Activated T-helper 17 cell treated with anti-CD3 and anti-CD28 coated beads, Interleukin-2, amount 50 U/mL, for 72 hours (primary cell): Measurements from ENCODE around the gene MAP3K14. TPM values are rescaled to one million over a fixed set of nuclear protein-coding genes. Genes with fewer than 3 reads are reported as not detected.

ENCODE experiments used
- ATAC-seq: fragments of 150-1000 bp; cut with Tn5 transposase; replicated peaks from 2 replicates; pipeline ENCODE4 v1.10.0; 2021; ENCODE audit warnings: mild to moderate bottlenecking, moderate library complexity
- H3K27ac Mint-ChIP-seq: one replicate; pipeline ENCODE4 v1.8.0; 2022; ENCODE audit warnings: mixed read lengths
- H3K27me3 Mint-ChIP-seq: one replicate; pipeline ENCODE4 v1.8.0; 2022; ENCODE audit warnings: mixed read lengths
- H3K36me3 Mint-ChIP-seq: one replicate; pipeline ENCODE4 v1.8.0; 2022; ENCODE audit warnings: low read depth, mild to moderate bottlenecking, mixed read lengths
- H3K4me1 Mint-ChIP-seq: one replicate; pipeline ENCODE4 v1.8.0; 2022; ENCODE audit warnings: mixed read lengths
- H3K4me3 Mint-ChIP-seq: one replicate; pipeline ENCODE4 v1.8.0; 2022; ENCODE audit warnings: mild to moderate bottlenecking, mixed read lengths
- H3K9me3 Mint-ChIP-seq: one replicate; pipeline ENCODE4 v1.8.0; 2022; ENCODE audit warnings: mixed read lengths
- total RNA-seq, 2 donors: library from RNA; stranded (reverse); gene quantifications; one replicate each; pipeline ENCODE4 v1.2.3, GENCODE V29; 2022

Gene MAP3K14
- total RNA-seq, 2 donors from 2014 or later = 36.3 to 49.5 TPM

DNA sequence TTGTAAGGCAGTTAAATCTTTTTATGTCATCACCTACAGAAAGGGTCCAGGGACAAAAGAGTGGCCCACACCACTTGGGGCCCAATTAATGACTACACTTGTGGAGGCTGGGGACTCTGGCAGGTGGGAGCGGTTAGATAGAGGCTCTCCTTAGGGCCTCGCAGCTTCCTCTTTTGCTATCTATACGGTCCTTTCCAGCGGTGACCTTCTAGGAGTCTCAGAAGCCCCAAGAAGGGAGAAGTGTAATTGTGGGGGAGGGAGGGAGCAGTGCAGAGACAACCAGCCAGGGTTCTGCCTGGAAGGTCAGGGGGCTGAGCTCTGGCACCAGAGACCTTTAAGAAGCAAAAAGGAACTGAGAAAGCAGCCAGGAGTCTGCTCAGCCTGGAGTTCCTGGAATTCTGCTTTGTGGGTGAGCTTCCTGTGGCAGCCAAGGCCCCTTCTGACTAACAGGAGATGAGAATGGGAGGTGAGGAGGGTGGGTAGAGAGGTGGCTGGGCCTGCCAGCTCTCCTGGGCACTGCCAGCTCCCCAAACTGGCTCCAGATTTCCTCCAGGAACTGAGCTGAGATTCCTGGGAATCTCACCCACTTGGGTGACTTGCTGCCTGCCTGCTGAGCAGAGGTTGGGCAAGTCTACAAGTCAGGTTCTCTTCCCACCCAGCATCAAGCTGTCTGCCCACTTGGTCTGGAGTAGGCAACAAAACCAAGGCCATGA is 16.3 kb upstream of the MAP3K14 start:
- Mint-ChIP-seq H3K4me1 (peaks cover 9% of the 10 kb centered on the region), H3K36me3 (no peaks in the 10 kb centered on the region), H3K4me3 (peak overlapping the region; percentile 15), H3K27me3 (no peaks in the 10 kb centered on the region), H3K9me3 (no peaks in the 10 kb centered on the region), H3K27ac (no peak overlapping the region)
- ATAC-seq = peak; percentile 53

DNA sequence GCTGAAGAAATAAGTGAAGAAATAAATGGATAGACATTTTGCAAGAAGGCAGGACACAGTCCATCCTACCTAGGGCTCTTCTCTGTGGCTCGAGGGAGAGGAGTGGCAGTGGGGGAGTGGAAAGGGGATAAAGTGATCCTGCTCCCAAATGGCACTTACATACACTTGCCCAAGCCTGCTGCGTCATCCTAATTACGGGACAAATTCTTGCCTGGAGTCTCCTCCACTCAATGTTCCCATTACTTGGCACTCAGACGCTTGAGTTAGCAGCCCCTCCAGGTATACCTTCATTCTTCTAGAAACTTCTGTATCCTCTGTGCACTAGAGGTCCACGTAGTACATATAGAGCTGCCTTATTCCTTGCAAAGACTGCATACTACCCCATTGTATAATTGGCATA is 15.7 kb upstream of the MAP3K14 start:
- ATAC-seq = no peak
- no peaks in the 10 kb centered on the region for H3K9me3 Mint-ChIP-seq
- H3K4me1 Mint-ChIP-seq = peaks cover 9% of the 10 kb centered on the region
- no peaks in the 10 kb centered on the region for H3K27me3 Mint-ChIP-seq
- no peak overlapping the region for H3K27ac Mint-ChIP-seq
- no peak overlapping the region for H3K4me3 Mint-ChIP-seq
- H3K36me3 Mint-ChIP-seq = no peaks in the 10 kb centered on the region

DNA sequence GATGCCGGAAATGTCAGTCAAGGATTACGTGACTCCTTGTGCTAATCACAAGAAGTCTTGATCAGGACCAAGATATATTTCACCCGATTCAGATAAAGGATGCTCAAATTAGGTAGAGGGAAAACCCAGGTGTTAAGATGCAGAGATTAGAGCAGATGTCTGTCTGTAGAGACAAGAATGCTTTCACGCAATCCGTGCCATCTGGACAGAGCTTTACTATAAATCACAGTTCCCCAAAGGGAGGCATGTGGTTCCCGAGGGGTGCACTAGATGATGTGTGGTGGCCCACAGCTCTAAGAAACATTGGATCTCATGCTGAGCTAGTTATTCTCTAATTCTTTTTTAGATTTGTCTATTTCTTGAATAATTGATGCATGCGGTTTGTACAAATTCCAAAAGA is 9.8 kb upstream of the MAP3K14 start:
- no peak overlapping the region for H3K4me3 Mint-ChIP-seq
- H3K36me3 Mint-ChIP-seq = no peaks in the 10 kb centered on the region
- H3K27ac Mint-ChIP-seq = no peak overlapping the region
- no peaks in the 10 kb centered on the region for H3K27me3 Mint-ChIP-seq
- ATAC-seq = no peak
- no peaks in the 10 kb centered on the region for H3K9me3 Mint-ChIP-seq
- peaks cover 18% of the 10 kb centered on the region for H3K4me1 Mint-ChIP-seq

DNA sequence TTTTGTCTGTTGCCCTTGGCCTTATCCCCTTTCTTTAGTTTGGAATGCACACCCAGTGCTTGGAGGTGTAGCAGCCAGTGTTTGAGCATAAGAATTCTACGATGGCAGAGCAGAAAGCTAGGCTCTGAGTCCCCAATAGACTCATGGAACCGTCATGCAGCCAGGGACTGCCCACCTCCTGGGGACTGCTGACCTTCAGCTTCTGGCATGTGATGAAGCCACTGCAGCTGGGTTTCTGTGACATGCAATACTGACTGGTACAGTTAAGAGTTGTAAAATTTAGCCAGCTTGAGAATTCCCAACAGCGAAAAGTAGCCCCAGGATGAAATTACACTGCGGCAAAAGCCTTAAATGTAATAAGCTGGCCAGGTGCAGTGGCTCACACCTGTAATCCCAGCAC is 9.0 kb upstream of the MAP3K14 start:
- H3K27ac Mint-ChIP-seq = no peak overlapping the region
- H3K4me3 Mint-ChIP-seq = no peak overlapping the region
- no peak for ATAC-seq
- no peaks in the 10 kb centered on the region for H3K36me3 Mint-ChIP-seq
- no peaks in the 10 kb centered on the region for H3K9me3 Mint-ChIP-seq
- peaks cover 25% of the 10 kb centered on the region for H3K4me1 Mint-ChIP-seq
- H3K27me3 Mint-ChIP-seq = no peaks in the 10 kb centered on the region

DNA sequence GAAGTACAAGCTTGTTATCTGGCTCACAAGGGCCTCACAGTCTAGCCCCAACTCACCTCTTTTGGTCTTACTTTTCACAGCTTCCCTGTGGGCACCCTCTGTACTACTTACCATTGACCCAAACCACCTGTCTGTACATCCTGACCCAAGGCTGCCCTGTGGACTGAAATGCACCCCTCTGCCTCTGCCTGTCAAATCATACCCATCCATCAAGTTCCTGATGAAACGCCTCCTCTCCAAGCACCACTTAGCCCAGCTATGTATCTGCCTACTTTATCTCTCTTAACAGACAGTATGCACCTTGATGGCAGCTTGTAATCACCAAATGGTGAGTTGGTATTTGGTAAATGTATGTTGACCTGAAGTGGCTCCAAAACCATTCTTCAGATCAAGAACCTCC is 7.5 kb upstream of the MAP3K14 start:
- ATAC-seq = no peak
- Mint-ChIP-seq H3K4me1 (peaks cover 31% of the 10 kb centered on the region), H3K27ac (peak overlapping the region; percentile 13), H3K4me3 (no peak overlapping the region), H3K9me3 (no peaks in the 10 kb centered on the region), H3K36me3 (no peaks in the 10 kb centered on the region), H3K27me3 (no peaks in the 10 kb centered on the region)

DNA sequence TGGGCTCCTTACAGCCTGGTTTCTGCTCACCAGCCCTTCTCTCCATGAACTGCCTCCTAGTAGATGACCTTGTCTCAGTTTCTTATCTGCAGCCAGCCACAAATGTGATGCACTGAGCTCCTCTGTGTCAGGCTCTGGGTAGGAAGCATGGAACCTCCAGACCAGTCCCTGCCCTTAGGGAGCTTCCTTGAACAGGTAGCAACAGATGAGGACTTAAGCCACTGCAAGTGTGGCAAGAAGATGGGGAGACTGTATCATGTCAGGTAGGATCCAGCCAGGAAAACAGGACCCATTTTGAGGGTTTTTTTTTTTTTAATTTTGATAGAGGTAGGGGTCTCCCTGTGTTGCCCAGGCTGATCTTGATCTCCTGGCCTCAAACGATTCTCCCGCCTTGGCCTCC is 5.3 kb upstream of the MAP3K14 start:
- ATAC-seq = no peak
- H3K9me3 Mint-ChIP-seq = no peaks in the 10 kb centered on the region

DNA sequence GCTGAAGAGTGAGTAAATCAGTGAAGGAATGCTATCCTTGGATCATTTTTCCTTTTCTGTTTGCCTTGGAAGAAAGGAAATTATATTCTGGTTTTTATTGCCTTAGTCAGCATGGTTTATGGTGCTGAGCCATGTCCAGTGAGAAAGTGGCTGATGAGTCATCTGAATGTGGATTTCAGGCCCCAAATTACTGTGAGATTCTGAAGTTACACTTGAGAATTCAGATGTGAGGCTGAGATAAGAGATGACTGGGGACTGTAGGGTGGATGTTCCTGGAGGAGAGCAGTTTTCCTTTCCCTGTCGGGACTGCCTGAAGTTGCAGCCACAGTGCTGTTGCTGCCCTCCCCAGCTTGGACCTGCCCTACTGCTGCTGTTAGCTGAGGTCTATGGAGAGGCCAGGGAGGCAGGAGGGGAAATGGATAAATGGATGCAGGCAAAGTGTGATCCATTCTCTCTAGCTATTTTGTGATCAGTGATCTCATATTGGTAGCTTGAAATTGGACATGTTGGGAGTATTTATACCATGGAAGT is 4.2 kb upstream of the MAP3K14 start:
- Mint-ChIP-seq H3K27ac (peak overlapping the region; percentile 28), H3K9me3 (no peaks in the 10 kb centered on the region), H3K4me3 (peak overlapping the region; percentile 44), H3K4me1 (peaks cover 43% of the 10 kb centered on the region), H3K36me3 (peaks cover 11% of the 10 kb centered on the region), H3K27me3 (no peaks in the 10 kb centered on the region)
- peak; percentile 17 for ATAC-seq

More for the DNA sequence above, 5.3 kb upstream of the MAP3K14 start:
- H3K4me1 Mint-ChIP-seq = peaks cover 42% of the 10 kb centered on the region
- H3K27ac Mint-ChIP-seq = no peak overlapping the region
- H3K36me3 Mint-ChIP-seq = peaks cover 4% of the 10 kb centered on the region
- H3K27me3 Mint-ChIP-seq = no peaks in the 10 kb centered on the region
- H3K4me3 Mint-ChIP-seq = peak overlapping the region; percentile 44

DNA sequence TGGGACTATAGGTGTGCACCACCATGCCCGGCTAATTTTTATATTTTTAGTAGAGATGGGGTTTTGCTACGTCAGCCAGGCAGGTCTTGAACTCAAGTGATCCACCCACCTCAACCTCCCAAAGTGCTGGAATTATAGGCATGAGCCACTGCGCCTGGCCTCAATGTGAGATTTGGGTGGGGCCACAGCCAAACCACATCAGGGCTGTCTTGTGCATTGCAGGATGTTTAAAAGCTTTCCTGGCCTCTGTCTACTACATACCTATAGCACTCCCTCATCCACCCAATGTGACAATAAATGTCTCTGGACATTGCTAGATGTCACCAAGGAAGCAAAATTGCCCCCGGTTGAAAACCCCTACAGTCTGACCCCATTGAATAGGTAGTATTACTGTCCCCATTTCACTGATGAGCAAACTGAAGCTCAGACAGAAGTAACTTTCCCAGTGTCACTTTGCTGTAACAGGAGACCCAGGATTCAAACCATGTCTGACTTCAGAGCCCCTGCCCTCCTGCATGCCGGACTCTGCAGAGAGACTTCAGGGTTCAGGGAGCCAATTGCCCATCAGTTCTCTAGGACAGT is 3.6 kb upstream of the MAP3K14 start:
- H3K27ac Mint-ChIP-seq = peak overlapping the region; percentile 28
- H3K9me3 Mint-ChIP-seq = no peaks in the 10 kb centered on the region
- peaks cover 17% of the 10 kb centered on the region for H3K36me3 Mint-ChIP-seq
- ATAC-seq = no peak
- H3K4me1 Mint-ChIP-seq = peaks cover 46% of the 10 kb centered on the region
- H3K4me3 Mint-ChIP-seq = peak overlapping the region; percentile 44
- H3K27me3 Mint-ChIP-seq = no peaks in the 10 kb centered on the region

DNA sequence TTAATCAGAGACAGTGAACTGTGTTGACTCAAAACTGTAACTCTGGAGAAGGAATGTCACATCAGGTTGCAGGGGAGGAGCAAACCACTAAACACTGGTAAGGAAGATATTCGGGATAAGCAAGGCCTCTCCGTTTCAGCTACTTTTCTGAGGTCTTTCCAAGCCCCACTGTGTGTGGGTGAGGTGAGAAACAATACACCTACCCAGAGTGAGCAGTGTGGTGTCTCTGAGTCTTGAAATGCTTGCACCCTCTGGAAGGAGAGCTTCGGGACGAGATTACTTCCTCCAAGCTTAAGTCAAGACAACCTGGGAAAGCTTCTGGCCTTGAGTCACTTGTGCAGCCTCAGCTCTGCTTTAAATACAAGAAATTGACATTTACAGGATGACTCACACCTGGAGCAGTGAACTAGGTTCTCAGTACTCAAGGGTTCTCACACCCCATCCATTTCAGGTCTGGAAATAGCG is 2.5 kb upstream of the MAP3K14 start:
- Mint-ChIP-seq H3K36me3 (peaks cover 29% of the 10 kb centered on the region), H3K9me3 (no peaks in the 10 kb centered on the region), H3K27ac (peak overlapping the region; percentile 21), H3K27me3 (no peaks in the 10 kb centered on the region), H3K4me3 (peak overlapping the region; percentile 61), H3K4me1 (peaks cover 52% of the 10 kb centered on the region)
- ATAC-seq = no peak

DNA sequence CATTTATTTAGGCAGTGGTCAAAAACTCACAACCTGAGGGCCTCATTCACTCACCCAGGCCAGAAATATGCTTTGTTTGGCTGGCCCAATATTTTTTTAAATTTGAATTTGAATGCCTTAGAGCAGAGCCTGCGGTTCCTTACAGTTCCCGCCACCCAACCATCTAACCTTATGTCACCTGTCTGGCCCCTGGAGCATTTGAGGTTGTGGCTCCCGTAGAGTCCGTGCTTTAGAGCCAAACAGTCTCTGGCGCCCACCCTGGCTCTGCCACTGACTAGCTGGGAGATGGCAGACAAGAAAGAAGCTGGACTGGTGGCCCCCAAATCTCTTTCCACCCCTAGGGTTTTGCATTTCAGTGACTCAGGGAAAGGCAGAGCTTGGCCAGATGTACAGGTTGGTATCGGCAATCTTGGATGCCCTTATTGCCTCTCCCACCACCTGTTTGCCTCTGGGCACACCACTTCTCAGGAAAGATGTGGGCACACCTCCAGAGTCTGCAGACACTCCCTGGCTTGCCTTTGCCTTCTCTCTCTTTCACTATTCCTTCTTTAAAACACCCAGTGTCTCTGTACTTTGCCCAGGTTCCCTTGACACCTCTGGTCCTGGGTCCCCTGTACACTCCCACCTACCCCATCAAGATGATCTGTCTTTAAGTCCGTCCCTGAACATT is 1.9 kb upstream of the MAP3K14 start:
- Mint-ChIP-seq H3K36me3 (peaks cover 34% of the 10 kb centered on the region), H3K27ac (peak overlapping the region; percentile 21), H3K27me3 (no peaks in the 10 kb centered on the region), H3K4me3 (peak overlapping the region; percentile 61), H3K4me1 (peaks cover 50% of the 10 kb centered on the region), H3K9me3 (no peaks in the 10 kb centered on the region)
- no peak for ATAC-seq

DNA sequence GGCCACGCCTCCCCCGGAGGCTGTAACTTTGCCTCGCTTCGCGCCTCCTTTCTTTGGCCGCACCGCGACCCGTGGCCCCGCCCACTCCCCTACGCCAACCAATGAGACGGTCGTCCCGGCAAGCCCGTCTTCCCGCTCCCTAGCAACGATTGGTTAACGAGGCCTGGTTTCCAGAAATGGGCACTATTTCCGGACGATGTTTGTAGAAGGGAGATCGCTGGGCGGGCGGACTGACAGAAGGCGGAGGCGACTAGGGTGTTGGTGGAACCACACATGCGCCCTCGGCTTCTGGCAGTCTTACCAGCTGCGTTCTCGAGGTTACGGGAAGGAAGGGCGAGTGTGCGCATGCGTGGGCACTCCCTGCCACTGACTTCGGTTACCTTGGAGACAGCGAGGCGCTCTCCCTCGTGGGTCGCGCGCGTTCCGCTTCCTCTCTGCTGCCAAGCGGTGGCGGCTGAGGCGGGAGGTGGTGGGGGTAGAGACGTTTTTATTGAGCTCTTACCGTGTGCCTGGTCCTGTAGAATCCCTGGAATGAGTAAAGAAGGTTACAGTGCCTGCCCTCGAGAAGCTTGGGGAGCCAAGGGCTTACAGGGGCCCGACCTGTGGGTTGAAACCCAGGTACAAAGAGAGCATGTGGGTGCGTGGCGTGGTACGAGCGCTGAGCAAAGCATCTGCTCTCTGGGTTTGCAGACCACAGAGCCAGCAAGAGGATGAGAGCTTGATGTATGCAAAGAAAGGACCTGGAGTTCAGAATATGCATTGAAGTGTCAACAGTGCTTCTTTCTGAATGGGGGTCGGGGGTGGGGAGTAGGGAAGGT is 500 bp upstream of the MAP3K14 start:
- Mint-ChIP-seq H3K9me3 (no peaks in the 10 kb centered on the region), H3K36me3 (peaks cover 48% of the 10 kb centered on the region), H3K4me3 (peak overlapping the region; percentile 93), H3K4me1 (peaks cover 57% of the 10 kb centered on the region), H3K27me3 (no peaks in the 10 kb centered on the region), H3K27ac (peak overlapping the region; percentile 98)
- peak; percentile 71 for ATAC-seq

DNA sequence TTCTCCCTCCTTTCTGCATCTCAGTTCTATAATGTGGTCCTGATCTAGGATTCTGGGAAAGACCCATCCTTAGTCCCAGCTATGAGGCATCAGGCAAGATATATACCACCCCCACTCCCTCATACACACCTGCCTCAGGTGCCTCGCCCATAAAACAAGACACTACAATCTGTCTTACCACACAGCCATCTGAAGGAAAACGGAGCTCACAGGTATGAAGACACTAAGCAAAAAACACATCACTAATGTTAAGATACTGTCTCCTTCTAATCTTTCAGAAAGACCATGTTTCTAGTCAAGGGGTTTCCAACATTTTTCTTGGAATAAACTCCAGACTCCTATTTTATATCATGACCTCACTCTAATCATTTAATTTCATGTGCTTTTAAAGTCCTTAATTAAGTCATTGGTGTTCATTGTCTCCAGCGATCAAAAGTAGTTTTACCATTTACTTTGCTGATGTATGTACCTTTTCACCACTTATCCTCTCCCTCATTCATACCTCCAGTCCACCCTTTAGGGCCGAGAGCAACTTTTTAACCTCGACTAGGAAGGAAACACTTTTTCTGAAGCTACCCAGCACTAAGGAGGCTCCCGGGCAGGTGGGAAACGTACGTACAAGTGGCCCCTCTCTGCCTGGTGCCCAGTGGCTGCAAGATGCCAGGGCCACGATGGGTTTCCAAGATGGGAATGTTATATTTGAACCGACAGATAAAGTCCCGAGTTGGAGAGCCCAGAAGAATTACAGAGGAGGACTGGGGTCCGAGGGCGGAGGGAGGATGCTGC is 979 bp downstream of the MAP3K14 start:
- ATAC-seq = no peak
- Mint-ChIP-seq H3K36me3 (peaks cover 63% of the 10 kb centered on the region), H3K27me3 (no peaks in the 10 kb centered on the region), H3K9me3 (no peaks in the 10 kb centered on the region), H3K4me3 (peak overlapping the region; percentile 93), H3K27ac (peak overlapping the region; percentile 99), H3K4me1 (peaks cover 49% of the 10 kb centered on the region)

DNA sequence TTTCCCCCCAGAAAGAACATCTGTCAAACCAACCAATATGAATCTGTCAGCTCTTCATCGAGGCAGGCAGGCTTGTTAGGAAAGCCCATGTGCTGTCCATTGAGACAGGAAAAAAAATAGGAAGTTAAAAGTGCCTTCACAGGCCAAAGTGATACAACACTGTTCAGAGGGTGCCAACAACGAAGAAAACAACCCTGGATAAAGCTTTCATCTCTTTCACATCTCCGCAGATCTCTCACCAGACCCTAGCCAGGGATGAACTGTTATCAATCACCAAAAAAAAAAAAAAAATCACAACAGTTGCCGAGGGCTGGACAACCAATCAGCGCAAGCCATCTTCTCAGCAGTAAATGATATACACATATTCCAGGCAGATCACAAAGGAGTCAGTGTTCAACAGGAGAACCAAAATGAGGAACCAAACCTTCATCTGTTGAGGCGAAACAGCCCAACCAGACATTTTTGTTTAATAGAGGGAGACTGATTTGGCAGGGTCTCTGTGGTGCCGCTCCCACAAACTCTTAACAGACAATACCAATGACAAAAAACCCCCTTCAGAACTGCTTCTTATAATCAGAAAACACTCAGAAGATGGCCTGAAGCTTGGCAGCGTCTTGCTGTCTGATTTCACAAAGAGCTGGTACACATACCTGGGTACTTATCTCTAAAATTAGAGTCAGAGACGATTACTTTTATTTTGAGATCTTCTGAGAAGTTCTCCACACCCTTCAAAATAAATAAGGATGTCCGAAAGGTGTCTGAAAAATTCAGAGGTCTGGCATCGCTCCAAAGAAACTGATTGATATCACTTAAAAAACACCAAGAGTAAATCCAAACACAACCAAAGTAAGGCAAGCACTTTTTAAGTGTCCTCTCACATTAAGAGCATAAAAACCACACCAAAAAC is 1.8 kb downstream of the MAP3K14 start:
- H3K27me3 Mint-ChIP-seq = no peaks in the 10 kb centered on the region
- H3K4me1 Mint-ChIP-seq = peaks cover 52% of the 10 kb centered on the region
- no peaks in the 10 kb centered on the region for H3K9me3 Mint-ChIP-seq
- peak overlapping the region; percentile 93 for H3K4me3 Mint-ChIP-seq
- H3K27ac Mint-ChIP-seq = peak overlapping the region; percentile 99
- no peak for ATAC-seq
- peaks cover 71% of the 10 kb centered on the region for H3K36me3 Mint-ChIP-seq
